Activated naive CD8-positive, alpha-beta T cell (primary cell): ENCODE data around the gene MYH11.
"Not testable (repeated sequence)": the region's sequence is repeated elsewhere in the genome, so short reads cannot be mapped to it uniquely, and the experiment has no call there.

Source experiments
- H3K27ac Mint-ChIP-seq: one replicate; pipeline ENCODE4 v1.8.0; 2021; ENCODE audit warnings: mixed read lengths
- H3K27me3 Mint-ChIP-seq: one replicate; pipeline ENCODE4 v1.8.0; 2021; ENCODE audit warnings: mixed read lengths
- H3K36me3 Mint-ChIP-seq: one replicate; pipeline ENCODE4 v1.8.0; 2021; ENCODE audit warnings: mixed read lengths
- H3K4me1 Mint-ChIP-seq: one replicate; pipeline ENCODE4 v1.8.0; 2021; ENCODE audit warnings: low read depth, mixed read lengths
- H3K4me3 Mint-ChIP-seq: one replicate; pipeline ENCODE4 v1.8.0; 2021; ENCODE audit warnings: mild to moderate bottlenecking, mixed read lengths
- H3K9me3 Mint-ChIP-seq: one replicate; pipeline ENCODE4 v1.8.0; 2021; ENCODE audit warnings: low read depth, mixed read lengths

The MYH11 gene

DNA sequence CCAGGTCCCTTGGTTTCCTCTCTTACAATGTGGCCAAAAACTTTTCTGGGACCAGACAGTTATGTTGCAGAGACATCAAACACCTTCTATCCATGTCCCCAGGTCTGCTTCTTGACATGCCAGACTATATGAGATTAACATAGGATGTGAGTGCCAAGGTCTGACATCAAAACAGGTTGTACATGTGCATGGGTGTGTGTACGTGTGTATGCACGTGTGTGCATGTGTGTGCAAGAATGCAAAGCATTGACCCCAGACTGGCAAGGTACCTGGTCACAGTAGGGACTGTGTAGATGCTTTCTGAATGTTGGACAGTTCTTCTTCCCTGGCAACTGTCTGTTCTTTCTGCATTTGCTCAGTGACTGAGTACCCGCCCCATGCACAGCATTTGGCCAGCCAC, 121.2 kb downstream of the MYH11 start:
- H3K4me1 Mint-ChIP-seq: no peaks in the 10 kb centered on the region
- peak overlapping the region; percentile 22 for H3K27ac Mint-ChIP-seq
- peaks cover 2% of the 10 kb centered on the region for H3K36me3 Mint-ChIP-seq
- no peaks in the 10 kb centered on the region for H3K27me3 Mint-ChIP-seq
- H3K9me3 Mint-ChIP-seq: no peaks in the 10 kb centered on the region
- H3K4me3 Mint-ChIP-seq: no peak overlapping the region

- no peaks in the 10 kb centered on the region for H3K9me3 Mint-ChIP-seq
- H3K36me3 Mint-ChIP-seq: no peaks in the 10 kb centered on the region
- H3K4me1 Mint-ChIP-seq: no peaks in the 10 kb centered on the region
- peak overlapping the region; percentile 5 for H3K27ac Mint-ChIP-seq
- H3K4me3 Mint-ChIP-seq: no peak overlapping the region
- H3K27me3 Mint-ChIP-seq: no peaks in the 10 kb centered on the region
Observed at GRCh38 chr16:15732416-15732815, 124.4 kb downstream of the MYH11 start.

- Mint-ChIP-seq H3K27me3 (no peaks in the 10 kb centered on the region), H3K36me3 (peaks cover 8% of the 10 kb centered on the region), H3K4me3 (no peak overlapping the region), H3K27ac (no peak overlapping the region), H3K4me1 (no peaks in the 10 kb centered on the region), H3K9me3 (no peaks in the 10 kb centered on the region)
Observed at GRCh38 chr16:15729152-15729551, 127.7 kb downstream of the MYH11 start.

DNA sequence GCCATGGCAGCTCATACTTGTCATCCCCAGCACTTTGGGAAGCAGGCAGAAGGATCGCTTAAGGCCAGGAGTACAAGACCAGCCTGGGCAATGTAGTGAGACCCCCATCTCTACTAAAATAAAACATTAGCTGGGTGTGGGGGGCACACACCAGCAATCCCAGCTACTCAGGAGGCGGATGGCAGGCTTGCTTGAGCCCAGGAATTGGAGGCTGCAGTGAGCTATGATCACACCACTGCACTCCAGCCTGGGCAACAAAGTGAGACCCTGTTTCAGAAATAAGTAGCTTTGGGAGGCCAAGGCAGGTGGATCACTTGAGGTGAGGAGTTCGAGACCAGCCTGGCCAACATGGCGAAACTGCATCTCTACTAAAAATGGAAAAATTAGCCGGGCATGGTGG, 129.1 kb downstream of the MYH11 start:
- not testable (repeated sequence) for H3K27ac Mint-ChIP-seq, H3K36me3 Mint-ChIP-seq, H3K9me3 Mint-ChIP-seq, H3K27me3 Mint-ChIP-seq, H3K4me3 Mint-ChIP-seq, H3K4me1 Mint-ChIP-seq

GRCh38 chr16:15726715-15727114, 130.1 kb downstream of the MYH11 start:
- H3K36me3 Mint-ChIP-seq: peaks cover 8% of the 10 kb centered on the region
- no peak overlapping the region for H3K27ac Mint-ChIP-seq

DNA sequence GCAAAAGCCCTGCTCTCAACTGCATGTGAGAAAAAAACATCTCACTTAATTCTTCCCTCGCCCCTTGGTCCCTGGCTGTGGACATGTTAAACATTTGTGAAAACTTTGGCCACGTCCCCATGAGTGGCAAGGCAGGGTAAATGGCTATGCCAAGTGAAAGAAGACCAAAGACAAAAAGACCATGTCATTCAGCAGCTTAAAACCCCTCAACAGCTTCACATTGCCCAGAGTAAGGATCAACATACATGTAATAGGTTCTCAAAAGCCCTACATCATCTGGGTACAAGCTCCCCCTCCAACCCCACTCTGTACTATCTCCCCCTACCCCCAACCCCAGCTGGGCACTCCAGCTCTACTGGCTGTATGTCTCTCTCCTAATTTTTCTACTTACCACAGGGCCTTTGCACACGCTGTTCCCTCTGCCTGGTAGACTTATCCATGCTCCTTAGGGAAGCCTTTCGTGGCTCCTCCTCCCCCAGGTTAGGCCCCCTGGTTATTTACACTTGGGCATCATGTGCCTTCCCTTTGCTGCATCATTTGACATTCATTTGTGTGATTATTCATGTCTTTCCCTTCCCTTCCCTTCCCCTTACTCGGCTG, 131.1 kb downstream of the MYH11 start:
- peaks cover 8% of the 10 kb centered on the region for H3K36me3 Mint-ChIP-seq
- no peak overlapping the region for H3K27ac Mint-ChIP-seq
- no peaks in the 10 kb centered on the region for H3K4me1 Mint-ChIP-seq
- no peaks in the 10 kb centered on the region for H3K9me3 Mint-ChIP-seq
- no peak overlapping the region for H3K4me3 Mint-ChIP-seq
- no peaks in the 10 kb centered on the region for H3K27me3 Mint-ChIP-seq

More at GRCh38 chr16:15726715-15727114, 130.1 kb downstream of the MYH11 start:
- Mint-ChIP-seq H3K27me3 (no peaks in the 10 kb centered on the region), H3K4me1 (no peaks in the 10 kb centered on the region), H3K4me3 (no peak overlapping the region), H3K9me3 (no peaks in the 10 kb centered on the region)

DNA sequence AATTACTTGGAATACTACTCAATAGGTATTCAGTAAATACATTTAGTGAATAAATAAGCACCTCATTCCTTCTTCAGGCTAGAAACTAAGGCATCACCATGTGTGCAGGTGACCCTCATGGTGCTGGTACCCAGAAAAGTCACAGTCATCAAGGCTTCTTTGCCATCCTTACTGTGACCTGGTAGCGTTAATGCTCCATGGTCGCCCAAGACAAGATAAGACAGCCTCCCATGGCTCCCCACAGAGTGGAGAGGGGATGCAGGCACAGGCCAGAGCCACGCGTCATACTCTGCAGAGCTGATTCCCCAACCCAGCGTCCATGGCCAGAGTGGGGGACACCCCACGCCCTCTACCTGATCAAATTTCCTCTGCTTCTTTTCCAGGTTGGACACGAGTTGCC, 133.0 kb downstream of the MYH11 start:
- H3K4me1 Mint-ChIP-seq: no peaks in the 10 kb centered on the region
- no peak overlapping the region for H3K27ac Mint-ChIP-seq
- H3K27me3 Mint-ChIP-seq: no peaks in the 10 kb centered on the region
- peaks cover 8% of the 10 kb centered on the region for H3K36me3 Mint-ChIP-seq
- no peaks in the 10 kb centered on the region for H3K9me3 Mint-ChIP-seq
- no peak overlapping the region for H3K4me3 Mint-ChIP-seq

- H3K4me1 Mint-ChIP-seq: no peaks in the 10 kb centered on the region
- no peak overlapping the region for H3K4me3 Mint-ChIP-seq
- no peaks in the 10 kb centered on the region for H3K9me3 Mint-ChIP-seq
- no peaks in the 10 kb centered on the region for H3K27me3 Mint-ChIP-seq
- H3K27ac Mint-ChIP-seq: no peak overlapping the region
- peaks cover 7% of the 10 kb centered on the region for H3K36me3 Mint-ChIP-seq
Observed at GRCh38 chr16:15721018-15721417, 135.8 kb downstream of the MYH11 start.

GRCh38 chr16:15716694-15717447, 140.0 kb downstream of the MYH11 start:
- Mint-ChIP-seq H3K4me3 (no peak overlapping the region), H3K9me3 (no peaks in the 10 kb centered on the region), H3K36me3 (peaks cover 2% of the 10 kb centered on the region), H3K27me3 (no peaks in the 10 kb centered on the region), H3K4me1 (peaks cover 3% of the 10 kb centered on the region), H3K27ac (no peak overlapping the region)

DNA sequence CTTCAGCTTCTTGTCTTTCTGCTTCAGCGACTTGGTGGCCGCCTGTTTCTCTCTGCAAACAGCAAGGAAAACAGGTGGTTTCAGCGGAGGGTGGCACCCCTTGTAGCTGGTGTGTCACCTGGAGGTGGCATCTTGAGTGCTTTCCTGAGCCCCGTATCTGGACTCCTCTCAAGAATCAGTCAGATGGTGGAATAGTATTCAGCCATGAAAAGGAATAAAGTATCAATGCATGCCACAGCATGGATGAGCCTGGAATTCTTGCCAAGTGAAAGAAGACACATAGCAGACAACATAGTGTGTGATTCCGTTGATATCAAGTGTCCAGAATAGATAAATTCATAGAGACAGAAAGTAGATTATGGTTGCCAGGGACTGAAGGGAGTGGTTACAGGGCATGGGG, 141.6 kb downstream of the MYH11 start:
- Mint-ChIP-seq H3K4me1 (peaks cover 6% of the 10 kb centered on the region), H3K9me3 (no peaks in the 10 kb centered on the region), H3K27me3 (no peaks in the 10 kb centered on the region), H3K27ac (no peak overlapping the region), H3K36me3 (peaks cover 2% of the 10 kb centered on the region), H3K4me3 (no peak overlapping the region)

DNA sequence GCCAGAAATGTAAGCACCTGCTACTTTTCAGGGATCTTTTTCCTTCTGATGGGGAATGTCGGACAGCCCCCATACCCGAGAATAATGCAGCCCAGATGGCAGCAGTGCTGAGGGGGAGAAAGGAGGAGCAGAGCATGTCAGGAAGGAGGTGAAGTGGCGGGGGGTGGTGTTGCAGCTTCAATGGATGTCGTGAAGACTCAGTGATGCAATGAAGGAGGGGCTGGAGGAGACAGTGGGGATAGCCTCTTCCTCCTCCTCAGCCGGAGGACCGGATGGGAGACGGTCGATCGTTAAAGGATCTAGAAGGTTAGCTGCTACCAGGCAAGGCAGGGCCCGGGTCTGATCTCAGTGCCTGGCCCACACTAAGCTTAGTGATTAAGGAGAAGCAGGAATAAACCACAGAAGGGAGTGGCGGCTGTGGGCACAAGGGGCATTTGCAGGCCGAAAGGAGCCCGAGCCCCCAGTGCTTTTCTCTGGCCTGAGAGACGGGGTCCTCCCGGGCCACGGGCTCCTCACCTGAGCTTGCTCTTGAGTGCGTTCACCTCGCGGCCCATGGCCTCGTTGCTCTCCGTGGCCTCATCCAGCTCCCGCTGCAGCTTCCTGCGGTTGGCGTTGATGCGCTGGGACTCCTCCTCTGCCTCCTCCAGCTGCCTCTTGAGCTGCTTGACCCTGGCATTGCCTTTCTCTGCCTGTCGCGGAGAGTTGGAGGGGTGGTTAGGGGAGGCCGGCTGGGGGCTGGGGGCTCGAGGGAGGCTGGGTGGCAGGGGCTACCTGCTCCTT, 142.2 kb downstream of the MYH11 start:
- H3K27ac Mint-ChIP-seq: no peak overlapping the region
- peaks cover 2% of the 10 kb centered on the region for H3K36me3 Mint-ChIP-seq
- no peaks in the 10 kb centered on the region for H3K9me3 Mint-ChIP-seq
- no peak overlapping the region for H3K4me3 Mint-ChIP-seq
- H3K27me3 Mint-ChIP-seq: no peaks in the 10 kb centered on the region
- peaks cover 6% of the 10 kb centered on the region for H3K4me1 Mint-ChIP-seq

DNA sequence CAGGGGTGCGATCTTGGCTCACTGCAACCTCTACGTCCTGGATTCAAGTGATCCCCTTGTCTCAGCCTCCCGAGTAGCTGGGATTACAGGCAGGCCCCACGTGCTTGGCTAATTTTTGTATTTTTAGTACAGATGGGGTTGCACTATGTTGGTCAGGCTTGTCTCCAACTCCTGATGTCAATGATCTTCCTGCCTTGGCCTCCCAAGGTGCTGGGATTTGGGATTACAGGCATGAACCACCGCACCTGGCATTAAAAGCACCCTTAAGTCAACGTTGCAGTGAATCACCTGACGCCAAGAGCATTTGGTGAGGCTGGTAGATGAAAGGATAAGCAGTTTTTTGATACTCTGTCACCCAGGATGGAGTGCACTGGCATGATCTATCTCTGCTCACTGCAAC, 147.8 kb downstream of the MYH11 start:
- no peak overlapping the region for H3K27ac Mint-ChIP-seq
- H3K27me3 Mint-ChIP-seq: no peaks in the 10 kb centered on the region
- H3K9me3 Mint-ChIP-seq: no peaks in the 10 kb centered on the region
- no peak overlapping the region for H3K4me3 Mint-ChIP-seq
- H3K4me1 Mint-ChIP-seq: peaks cover 11% of the 10 kb centered on the region
- H3K36me3 Mint-ChIP-seq: peaks cover 2% of the 10 kb centered on the region

- Mint-ChIP-seq H3K4me1 (peaks cover 18% of the 10 kb centered on the region), H3K36me3 (peaks cover 2% of the 10 kb centered on the region), H3K4me3 (no peak overlapping the region), H3K9me3 (no peaks in the 10 kb centered on the region), H3K27me3 (no peaks in the 10 kb centered on the region), H3K27ac (no peak overlapping the region)
Observed at GRCh38 chr16:15708096-15708495, 148.7 kb downstream of the MYH11 start.

- H3K36me3 Mint-ChIP-seq: peaks cover 2% of the 10 kb centered on the region
- no peaks in the 10 kb centered on the region for H3K9me3 Mint-ChIP-seq
- no peak overlapping the region for H3K27ac Mint-ChIP-seq
- H3K27me3 Mint-ChIP-seq: no peaks in the 10 kb centered on the region
- H3K4me3 Mint-ChIP-seq: no peak overlapping the region
- peaks cover 19% of the 10 kb centered on the region for H3K4me1 Mint-ChIP-seq
Observed at GRCh38 chr16:15707332-15707731, 149.5 kb downstream of the MYH11 start.

- Mint-ChIP-seq H3K27me3 (no peaks in the 10 kb centered on the region), H3K36me3 (peaks cover 2% of the 10 kb centered on the region), H3K27ac (peak overlapping the region; percentile 34), H3K4me1 (peaks cover 16% of the 10 kb centered on the region), H3K9me3 (no peaks in the 10 kb centered on the region), H3K4me3 (no peak overlapping the region)
Observed at GRCh38 chr16:15705064-15705565, 151.7 kb downstream of the MYH11 start.
